Mesothelial cell of epicardium (in vitro differentiated cells): Measurements from ENCODE around the gene U2AF2. TPM values are rescaled to one million over a fixed set of nuclear protein-coding genes. Genes with fewer than 3 reads are reported as not detected.

ENCODE experiments used
- DNase-seq, 2 experiments: peaks; one replicate each; pipeline ENCODE4 v3.0.0; 2021; ENCODE audit warnings: low spot score in 2 of 2; ENCODE audit not compliant: unreplicated experiment in 2 of 2
- H3K27ac Mint-ChIP-seq: 2 replicates; pipeline ENCODE4 v1.8.0; 2021; ENCODE audit warnings: mixed read lengths
- H3K27me3 Mint-ChIP-seq: 2 replicates; pipeline ENCODE4 v1.8.0; 2021; ENCODE audit warnings: low read depth, mixed read lengths
- H3K36me3 Mint-ChIP-seq: 2 replicates; pipeline ENCODE4 v1.8.0; 2021; ENCODE audit warnings: mixed read lengths
- H3K4me1 Mint-ChIP-seq: 2 replicates; pipeline ENCODE4 v1.8.0; 2021; ENCODE audit warnings: mixed read lengths
- H3K4me3 Mint-ChIP-seq: 2 replicates; pipeline ENCODE4 v1.8.0; 2021; ENCODE audit warnings: mild to moderate bottlenecking, moderate library complexity, mixed read lengths
- H3K9me3 Mint-ChIP-seq: 2 replicates; pipeline ENCODE4 v1.8.0; 2021; ENCODE audit warnings: mixed read lengths
- CTCF ChIP-seq: fragments of 200-600 bp; sonication (generic); IDR thresholded peaks from one replicate; pipeline ENCODE4 v1.5.0; 2021; ENCODE audit warnings: antibody characterized with exemption; ENCODE audit not compliant: unreplicated experiment
- total RNA-seq: library from RNA; stranded (reverse); gene quantifications from 3 replicates; pipeline ENCODE4 v1.2.1, GENCODE V29; 2021

U2AF2 gene
- total RNA-seq, 1 donor from 2014 or later: 245 TPM

- peaks cover 46% of the 10 kb centered on the region for H3K4me1 Mint-ChIP-seq
- H3K27me3 Mint-ChIP-seq: no peaks in the 10 kb centered on the region
- no peaks in the 10 kb centered on the region for H3K9me3 Mint-ChIP-seq
- peak overlapping the region; percentile 88 for H3K4me3 Mint-ChIP-seq
- H3K36me3 Mint-ChIP-seq: peaks cover 6% of the 10 kb centered on the region
- no peak for TF ChIP-seq CTCF
- DNase-seq: no peak
- peak overlapping the region; percentile 95 for H3K27ac Mint-ChIP-seq
Observed at GRCh38 chr19:55646889-55647731, 7.7 kb upstream of the U2AF2 start.

GRCh38 chr19:55647732-55648584 is 6.9 kb upstream of the U2AF2 start, which contains the start of gene CCDC106:
Gene CCDC106, plus strand, starts transcription at chr19:55648212. Its CDS starts 835 bp downstream, at chr19:55649047.
- TF ChIP-seq CTCF: no peak
- H3K4me1 Mint-ChIP-seq: peaks cover 43% of the 10 kb centered on the region
- H3K27me3 Mint-ChIP-seq: no peaks in the 10 kb centered on the region
- peak; percentile 56 to 82 for DNase-seq
- no peaks in the 10 kb centered on the region for H3K9me3 Mint-ChIP-seq
- H3K4me3 Mint-ChIP-seq: peak within 1 kb of the TSS; percentile 88
- peak within 1 kb of the TSS; percentile 95 for H3K27ac Mint-ChIP-seq
- peaks cover 9% of the 10 kb centered on the region for H3K36me3 Mint-ChIP-seq

- Mint-ChIP-seq H3K27me3 (no peaks in the 10 kb centered on the region), H3K4me1 (peaks cover 38% of the 10 kb centered on the region), H3K27ac (peak overlapping the region; percentile 61), H3K4me3 (peak overlapping the region; percentile 78), H3K9me3 (no peaks in the 10 kb centered on the region), H3K36me3 (peaks cover 9% of the 10 kb centered on the region)
- DNase-seq: no peak
- no peak for TF ChIP-seq CTCF
Observed at GRCh38 chr19:55648585-55649267, 6.1 kb upstream of the U2AF2 start.

- Mint-ChIP-seq H3K4me1 (peaks cover 32% of the 10 kb centered on the region), H3K9me3 (no peaks in the 10 kb centered on the region), H3K27me3 (no peaks in the 10 kb centered on the region), H3K4me3 (peak overlapping the region; percentile 78), H3K36me3 (peaks cover 9% of the 10 kb centered on the region), H3K27ac (peak overlapping the region; percentile 43)
- TF ChIP-seq CTCF: no peak
- DNase-seq: no peak
Observed at GRCh38 chr19:55649268-55650125, 5.3 kb upstream of the U2AF2 start.
